Measurements from ENCODE around the gene SPSB4.

The SPSB4 gene

DNA sequence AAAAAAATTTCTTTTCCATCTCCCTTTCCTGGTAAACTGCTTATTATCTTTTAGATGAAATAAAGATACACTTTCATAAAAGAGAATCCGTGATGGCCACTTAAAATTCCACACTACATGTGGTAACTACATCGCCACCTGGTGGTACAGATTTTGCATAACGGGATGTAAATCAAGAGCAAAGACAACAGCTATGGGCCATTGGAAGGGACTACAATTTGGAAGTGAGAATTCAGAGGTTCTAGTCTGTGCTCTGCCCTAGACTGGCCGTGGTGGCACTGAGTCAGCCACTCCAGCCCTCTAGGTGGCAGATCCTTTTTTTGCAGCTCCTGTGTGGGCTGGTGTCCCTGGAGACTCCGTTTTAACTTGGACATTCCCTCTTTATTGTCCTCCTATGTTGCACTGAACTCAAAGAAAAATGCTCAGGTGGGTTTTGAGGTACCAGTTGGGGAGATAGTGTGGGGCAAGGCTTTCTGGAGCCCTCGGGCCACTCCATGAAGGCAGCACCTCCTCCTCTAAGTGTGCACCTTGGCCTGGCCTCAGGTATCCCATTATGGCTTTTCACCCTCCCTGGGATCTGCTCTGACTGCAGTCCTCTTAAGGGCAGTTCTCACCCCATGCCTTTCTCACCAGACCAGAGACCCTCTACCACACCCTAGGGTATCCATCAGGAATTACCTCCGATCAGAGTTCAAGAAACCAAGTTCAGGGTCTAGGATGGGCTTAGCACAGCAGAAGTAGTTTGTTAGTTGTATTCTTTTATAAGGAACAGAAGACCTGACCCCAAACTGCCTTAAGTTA, 54.9 kb downstream of the SPSB4 start:
- Histone ChIP-seq H3K9me3 (ENCODE audit: control insufficient read depth, insufficient read depth, low read depth, low read length) (no peaks in the 10 kb centered on the region), H3K36me3 (ENCODE audit: control insufficient read depth in 2 of 2, insufficient read depth in 1 of 2, low read length in 2 of 2) (no peaks in the 10 kb centered on the region), H3K27ac (ENCODE audit: extremely low read depth, low read depth, low read length) (no peak overlapping the region), H3K4me1 (ENCODE audit: control insufficient read depth, insufficient read depth, low read length) (no peaks in the 10 kb centered on the region), H3K4me3 (ENCODE audit: low read depth, low read length) (no peak overlapping the region)
- ChIA-PET CTCF (interaction anchor here (0.5 to 4.2 kb wide), 16 partner anchors 8 to 1217 kb away, joined by 3 to 24 read pairs (median 4); partner anchors contain the start of gene SPSB4), POLR2A (no interaction called here)
- TF ChIP-seq ELK4 (IDR thresholded peaks at IDR 0.05; ENCODE audit: borderline replicate concordance, low read depth, low read length) (no peak), ZNF596 (tag by site-specific recombination; IDR thresholded peaks at IDR 0.05) (no peak), ZNF654 (tag by site-specific recombination; IDR thresholded peaks at IDR 0.05; ENCODE audit: low read depth) (peak; percentile 54), PRDM10 (tag by site-specific recombination; IDR thresholded peaks at IDR 0.05) (no peak), ZNF600 (tag by site-specific recombination; IDR thresholded peaks at IDR 0.05) (0 out of 2 replicates have a peak, but pooled peaks have one; percentile 36), PRDM1 (tag by site-specific recombination; IDR thresholded peaks at IDR 0.05) (peak; percentile 41; the same call in 1 of the 2 replicates)
- TF ChIP-seq, protein P1, sequence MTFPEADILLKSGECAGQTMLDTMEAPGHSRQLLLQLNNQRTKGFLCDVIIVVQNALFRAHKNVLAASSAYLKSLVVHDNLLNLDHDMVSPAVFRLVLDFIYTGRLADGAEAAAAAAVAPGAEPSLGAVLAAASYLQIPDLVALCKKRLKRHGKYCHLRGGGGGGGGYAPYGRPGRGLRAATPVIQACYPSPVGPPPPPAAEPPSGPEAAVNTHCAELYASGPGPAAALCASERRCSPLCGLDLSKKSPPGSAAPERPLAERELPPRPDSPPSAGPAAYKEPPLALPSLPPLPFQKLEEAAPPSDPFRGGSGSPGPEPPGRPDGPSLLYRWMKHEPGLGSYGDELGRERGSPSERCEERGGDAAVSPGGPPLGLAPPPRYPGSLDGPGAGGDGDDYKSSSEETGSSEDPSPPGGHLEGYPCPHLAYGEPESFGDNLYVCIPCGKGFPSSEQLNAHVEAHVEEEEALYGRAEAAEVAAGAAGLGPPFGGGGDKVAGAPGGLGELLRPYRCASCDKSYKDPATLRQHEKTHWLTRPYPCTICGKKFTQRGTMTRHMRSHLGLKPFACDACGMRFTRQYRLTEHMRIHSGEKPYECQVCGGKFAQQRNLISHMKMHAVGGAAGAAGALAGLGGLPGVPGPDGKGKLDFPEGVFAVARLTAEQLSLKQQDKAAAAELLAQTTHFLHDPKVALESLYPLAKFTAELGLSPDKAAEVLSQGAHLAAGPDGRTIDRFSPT (tag by site-specific recombination; IDR thresholded peaks at IDR 0.05): no peak
- TF ChIP-seq, protein P2, sequence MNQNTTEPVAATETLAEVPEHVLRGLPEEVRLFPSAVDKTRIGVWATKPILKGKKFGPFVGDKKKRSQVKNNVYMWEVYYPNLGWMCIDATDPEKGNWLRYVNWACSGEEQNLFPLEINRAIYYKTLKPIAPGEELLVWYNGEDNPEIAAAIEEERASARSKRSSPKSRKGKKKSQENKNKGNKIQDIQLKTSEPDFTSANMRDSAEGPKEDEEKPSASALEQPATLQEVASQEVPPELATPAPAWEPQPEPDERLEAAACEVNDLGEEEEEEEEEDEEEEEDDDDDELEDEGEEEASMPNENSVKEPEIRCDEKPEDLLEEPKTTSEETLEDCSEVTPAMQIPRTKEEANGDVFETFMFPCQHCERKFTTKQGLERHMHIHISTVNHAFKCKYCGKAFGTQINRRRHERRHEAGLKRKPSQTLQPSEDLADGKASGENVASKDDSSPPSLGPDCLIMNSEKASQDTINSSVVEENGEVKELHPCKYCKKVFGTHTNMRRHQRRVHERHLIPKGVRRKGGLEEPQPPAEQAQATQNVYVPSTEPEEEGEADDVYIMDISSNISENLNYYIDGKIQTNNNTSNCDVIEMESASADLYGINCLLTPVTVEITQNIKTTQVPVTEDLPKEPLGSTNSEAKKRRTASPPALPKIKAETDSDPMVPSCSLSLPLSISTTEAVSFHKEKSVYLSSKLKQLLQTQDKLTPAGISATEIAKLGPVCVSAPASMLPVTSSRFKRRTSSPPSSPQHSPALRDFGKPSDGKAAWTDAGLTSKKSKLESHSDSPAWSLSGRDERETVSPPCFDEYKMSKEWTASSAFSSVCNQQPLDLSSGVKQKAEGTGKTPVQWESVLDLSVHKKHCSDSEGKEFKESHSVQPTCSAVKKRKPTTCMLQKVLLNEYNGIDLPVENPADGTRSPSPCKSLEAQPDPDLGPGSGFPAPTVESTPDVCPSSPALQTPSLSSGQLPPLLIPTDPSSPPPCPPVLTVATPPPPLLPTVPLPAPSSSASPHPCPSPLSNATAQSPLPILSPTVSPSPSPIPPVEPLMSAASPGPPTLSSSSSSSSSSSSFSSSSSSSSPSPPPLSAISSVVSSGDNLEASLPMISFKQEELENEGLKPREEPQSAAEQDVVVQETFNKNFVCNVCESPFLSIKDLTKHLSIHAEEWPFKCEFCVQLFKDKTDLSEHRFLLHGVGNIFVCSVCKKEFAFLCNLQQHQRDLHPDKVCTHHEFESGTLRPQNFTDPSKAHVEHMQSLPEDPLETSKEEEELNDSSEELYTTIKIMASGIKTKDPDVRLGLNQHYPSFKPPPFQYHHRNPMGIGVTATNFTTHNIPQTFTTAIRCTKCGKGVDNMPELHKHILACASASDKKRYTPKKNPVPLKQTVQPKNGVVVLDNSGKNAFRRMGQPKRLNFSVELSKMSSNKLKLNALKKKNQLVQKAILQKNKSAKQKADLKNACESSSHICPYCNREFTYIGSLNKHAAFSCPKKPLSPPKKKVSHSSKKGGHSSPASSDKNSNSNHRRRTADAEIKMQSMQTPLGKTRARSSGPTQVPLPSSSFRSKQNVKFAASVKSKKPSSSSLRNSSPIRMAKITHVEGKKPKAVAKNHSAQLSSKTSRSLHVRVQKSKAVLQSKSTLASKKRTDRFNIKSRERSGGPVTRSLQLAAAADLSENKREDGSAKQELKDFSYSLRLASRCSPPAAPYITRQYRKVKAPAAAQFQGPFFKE (tag by site-specific recombination; IDR thresholded peaks at IDR 0.05; ENCODE audit: borderline replicate concordance): no peak

- ChIA-PET CTCF (interaction anchor here (1.1 to 2.1 kb wide), 3 partner anchors 11 to 108 kb away, joined by 4 to 19 read pairs (median 5); partner anchors contain the start of gene SPSB4), POLR2A (no interaction called here)
- TF ChIP-seq, protein P3, sequence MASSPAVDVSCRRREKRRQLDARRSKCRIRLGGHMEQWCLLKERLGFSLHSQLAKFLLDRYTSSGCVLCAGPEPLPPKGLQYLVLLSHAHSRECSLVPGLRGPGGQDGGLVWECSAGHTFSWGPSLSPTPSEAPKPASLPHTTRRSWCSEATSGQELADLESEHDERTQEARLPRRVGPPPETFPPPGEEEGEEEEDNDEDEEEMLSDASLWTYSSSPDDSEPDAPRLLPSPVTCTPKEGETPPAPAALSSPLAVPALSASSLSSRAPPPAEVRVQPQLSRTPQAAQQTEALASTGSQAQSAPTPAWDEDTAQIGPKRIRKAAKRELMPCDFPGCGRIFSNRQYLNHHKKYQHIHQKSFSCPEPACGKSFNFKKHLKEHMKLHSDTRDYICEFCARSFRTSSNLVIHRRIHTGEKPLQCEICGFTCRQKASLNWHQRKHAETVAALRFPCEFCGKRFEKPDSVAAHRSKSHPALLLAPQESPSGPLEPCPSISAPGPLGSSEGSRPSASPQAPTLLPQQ (tag by site-specific recombination; IDR thresholded peaks at IDR 0.05): no peak
- TF ChIP-seq HOXC10 (CRISPR knock-in tag; IDR thresholded peaks at IDR 0.05): no peak
- no peak for TF ChIP-seq ZSCAN18 (tag by site-specific recombination; IDR thresholded peaks at IDR 0.05)
- TF ChIP-seq KLF9 (tag by site-specific recombination; IDR thresholded peaks at IDR 0.05; ENCODE audit: low read depth): no peak
- no peak for TF ChIP-seq SALL2 (tag by site-specific recombination; IDR thresholded peaks at IDR 0.05; ENCODE audit: borderline replicate concordance)
- no peak for TF ChIP-seq ZNF184 (tag by site-specific recombination; IDR thresholded peaks at IDR 0.05)
- TF ChIP-seq SCRT2 (tag by site-specific recombination; IDR thresholded peaks at IDR 0.05): peak; percentile 64; the same call in 1 of the 2 replicates
- no peak for TF ChIP-seq OSR2 (tag by site-specific recombination; IDR thresholded peaks at IDR 0.05)
- no peak for TF ChIP-seq ZNF423 (tag by site-specific recombination; IDR thresholded peaks at IDR 0.05)
- Histone ChIP-seq H3K4me3 (ENCODE audit: low read depth, low read length) (no peak overlapping the region), H3K9me3 (ENCODE audit: control insufficient read depth, insufficient read depth, low read depth, low read length) (no peaks in the 10 kb centered on the region), H3K4me1 (ENCODE audit: control insufficient read depth, insufficient read depth, low read length) (no peaks in the 10 kb centered on the region), H3K36me3 (ENCODE audit: control insufficient read depth in 2 of 2, insufficient read depth in 1 of 2, low read length in 2 of 2) (no peaks in the 10 kb centered on the region), H3K27ac (ENCODE audit: extremely low read depth, low read depth, low read length) (no peak overlapping the region)
These were observed 55.7 kb downstream of the SPSB4 start for GRCh38 chr3:141106842-141107241.
